GM19239 (cell line): ENCODE results near the gene HMGB2.
A peak's percentile ranks its signal among the peaks of the same experiment; 100 is the strongest.

ENCODE experiments used
- DNase-seq: peaks from one replicate; pipeline ENCODE4 v3.0.0; 2011; ENCODE audit warnings: low spot score; ENCODE audit not compliant: insufficient read length
- FAIRE-seq: peaks from 2 replicates; lab custom pipeline; 2011; peaks lifted over from hg19 to GRCh38; lab: Jason Lieb, UNC

The HMGB2 gene

GRCh38 chr4:173334085-173334890 lies at the start of gene HMGB2:
TSS of gene HMGB2 (minus strand) at chr4:173334358. CDS start at chr4:173333649, 709 bp downstream.
- FAIRE-seq: peak; percentile 100

DNA sequence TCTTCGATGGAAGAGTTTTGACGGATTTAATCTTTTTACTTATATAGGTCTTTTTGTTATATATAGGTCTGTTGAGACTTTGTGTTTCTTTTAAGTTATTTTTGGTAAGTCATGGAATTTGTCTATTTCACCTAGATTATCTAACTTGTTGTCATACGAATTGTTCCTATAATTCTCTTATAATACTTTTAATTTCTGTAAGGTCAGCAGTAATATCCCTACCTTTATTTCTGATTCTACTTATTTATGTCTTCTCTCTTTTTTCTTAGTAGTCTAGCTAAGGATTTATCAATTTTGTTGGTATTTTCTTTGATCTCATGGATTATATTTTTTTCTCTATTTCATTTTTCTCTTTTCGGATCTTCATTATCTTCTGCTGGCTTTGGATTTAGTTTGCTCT lies 48.2 kb upstream of the HMGB2 start:
- DNase-seq (no peak), FAIRE-seq (no peak)

More at GRCh38 chr4:173334085-173334890, at the start of gene HMGB2:
- DNase-seq: peak; percentile 86

DNA sequence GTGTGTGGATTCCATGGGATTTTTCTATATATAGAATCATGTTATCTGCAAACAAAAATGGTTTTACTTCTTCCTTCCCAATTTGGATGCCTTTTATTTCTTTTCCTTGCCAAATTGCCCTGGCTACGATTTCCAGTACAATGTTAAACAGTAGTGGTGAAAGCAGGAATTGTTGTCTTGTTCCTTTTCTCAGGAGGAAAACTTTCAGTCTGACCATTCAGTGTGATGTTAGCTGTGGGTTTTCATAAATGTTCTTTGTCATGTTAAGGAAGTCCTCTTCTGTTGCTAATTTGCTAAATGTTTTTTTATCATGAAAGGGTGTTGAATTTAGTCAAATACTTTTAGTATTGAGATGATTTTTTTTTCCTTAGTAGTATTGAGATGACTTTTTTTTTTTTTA lies 47.5 kb upstream of the HMGB2 start:
- DNase-seq (no peak), FAIRE-seq (peak; percentile 39)

GRCh38 chr4:173380987-173381386 lies 46.8 kb upstream of the HMGB2 start:
- DNase-seq (no peak), FAIRE-seq (no peak)

GRCh38 chr4:173379929-173380328 lies 45.8 kb upstream of the HMGB2 start:
- FAIRE-seq (no peak), DNase-seq (no peak)

- no peak for DNase-seq
- FAIRE-seq: no peak
Measured at GRCh38 chr4:173374588-173374987, 40.4 kb upstream of the HMGB2 start.

- DNase-seq (peak; percentile 14), FAIRE-seq (peak; percentile 63)
Measured at GRCh38 chr4:173371292-173372192, 37.4 kb upstream of the HMGB2 start.

GRCh38 chr4:173370477-173371291 lies 36.5 kb upstream of the HMGB2 start, which contains the start of gene SAP30:
TSS of gene SAP30 (plus strand) at chr4:173370954. CDS start at chr4:173371183, 229 bp downstream.
- DNase-seq (peak; percentile 71), FAIRE-seq (peak; percentile 98)

GRCh38 chr4:173370130-173370476 lies 35.9 kb upstream of the HMGB2 start:
- DNase-seq: peak; percentile 1

DNA sequence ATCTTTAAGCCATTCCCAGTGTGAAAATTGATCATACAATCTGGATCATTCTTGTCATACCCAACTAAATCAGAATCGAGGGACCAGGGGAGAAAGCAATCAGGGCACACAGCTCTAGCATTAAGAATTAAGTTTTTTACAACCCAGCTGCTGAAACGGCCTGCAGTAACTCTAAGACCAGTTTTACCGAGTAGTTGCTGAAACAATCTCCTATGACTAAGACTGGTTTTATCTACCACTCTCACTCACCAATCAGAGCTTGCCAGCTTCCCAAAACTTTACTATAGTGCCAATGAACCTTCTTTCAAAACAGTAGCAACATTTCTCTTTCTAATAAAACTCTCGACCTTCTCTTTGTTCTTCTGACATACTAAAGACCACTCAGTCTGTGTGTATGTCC lies 33.8 kb upstream of the HMGB2 start:
- DNase-seq: no peak
- peak; percentile 85 for FAIRE-seq

More at GRCh38 chr4:173370130-173370476, 35.9 kb upstream of the HMGB2 start:
- no peak for FAIRE-seq

DNA sequence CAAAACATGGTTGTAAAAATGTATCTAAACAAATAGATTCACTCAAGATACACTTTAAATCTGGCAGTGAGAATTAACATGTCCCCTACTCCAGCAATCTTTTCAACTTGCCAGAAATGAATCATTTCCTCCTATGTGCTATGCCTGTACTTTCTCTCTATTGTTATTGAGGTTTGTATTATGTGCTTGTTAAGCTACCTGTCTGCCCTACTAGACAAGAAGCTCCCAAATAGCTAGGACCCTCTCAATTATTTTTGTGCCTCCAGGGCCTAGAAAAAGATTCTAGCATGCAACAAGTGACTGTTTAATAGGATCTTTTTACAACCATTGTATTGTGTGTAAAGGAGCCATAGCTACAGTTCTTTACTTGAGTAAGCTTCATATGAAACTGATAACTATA lies 33.1 kb upstream of the HMGB2 start:
- no peak for DNase-seq
- peak; percentile 78 for FAIRE-seq

DNA sequence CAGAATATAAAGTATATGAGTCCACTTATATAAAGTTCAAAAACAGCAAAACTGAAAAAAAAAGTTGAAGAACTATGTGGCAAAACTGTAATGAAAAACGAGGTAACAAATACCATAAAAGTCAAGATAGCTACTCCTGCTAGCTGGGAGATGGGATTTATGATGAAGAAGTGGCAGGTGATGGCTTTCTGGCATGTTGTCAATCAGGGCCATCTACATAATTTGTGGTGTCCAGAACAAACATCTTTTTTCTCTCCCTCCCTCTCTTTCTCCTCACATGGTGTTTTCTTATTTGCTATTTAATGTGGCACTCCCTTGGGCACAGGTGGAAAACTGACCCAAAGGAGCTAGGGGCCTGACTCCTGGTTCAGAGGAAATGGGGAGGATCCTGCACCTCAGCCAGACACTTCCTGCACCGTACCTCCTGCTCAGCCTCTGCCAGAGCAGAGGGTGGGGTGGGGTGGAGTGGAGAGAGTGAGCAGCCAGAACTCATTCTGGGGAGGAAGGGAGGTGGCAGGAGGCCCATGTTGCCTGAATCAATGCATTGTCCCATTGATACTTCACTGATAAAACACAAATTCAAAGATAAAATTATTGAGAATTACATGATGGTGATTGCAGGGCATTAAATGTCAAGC lies 31.3 kb upstream of the HMGB2 start:
- DNase-seq: no peak
- FAIRE-seq: peak; percentile 82

- FAIRE-seq: no peak
Measured at GRCh38 chr4:173362666-173363065, 28.5 kb upstream of the HMGB2 start.

DNA sequence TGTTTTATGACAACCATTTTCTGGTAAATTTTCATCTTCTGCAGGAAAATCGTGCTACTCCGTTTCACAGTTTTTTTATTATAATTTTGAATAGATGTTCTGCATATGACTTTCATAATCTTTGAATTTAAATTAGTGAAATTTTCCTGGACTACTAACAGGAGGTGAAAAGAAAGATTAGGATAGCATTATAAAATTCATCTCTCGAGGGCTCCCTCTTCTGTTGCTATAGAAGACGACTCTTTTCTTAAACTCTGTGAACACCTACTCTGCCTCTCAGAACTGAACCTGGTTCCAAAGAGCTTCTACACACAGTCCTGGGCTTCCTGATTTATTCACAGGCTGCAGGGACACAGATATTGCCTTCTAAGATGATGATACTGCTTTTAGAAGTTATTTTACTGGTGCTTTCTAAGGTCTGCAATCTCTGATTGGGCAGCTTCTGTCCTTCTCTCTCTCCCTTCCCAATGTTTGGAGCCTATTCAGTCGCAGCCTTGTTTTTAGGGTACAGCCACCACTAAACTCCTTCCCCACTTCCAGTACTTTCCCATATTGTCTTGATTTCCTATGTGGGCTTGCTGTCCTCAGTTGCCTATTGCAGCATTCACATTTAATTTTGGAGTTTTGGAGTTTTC lies 26.5 kb upstream of the HMGB2 start:
- peak; percentile 61 for FAIRE-seq
- DNase-seq: no peak

More at GRCh38 chr4:173362666-173363065, 28.5 kb upstream of the HMGB2 start:
- no peak for DNase-seq

- FAIRE-seq: no peak
- DNase-seq: no peak
Measured at GRCh38 chr4:173357939-173358338, 23.8 kb upstream of the HMGB2 start.

DNA sequence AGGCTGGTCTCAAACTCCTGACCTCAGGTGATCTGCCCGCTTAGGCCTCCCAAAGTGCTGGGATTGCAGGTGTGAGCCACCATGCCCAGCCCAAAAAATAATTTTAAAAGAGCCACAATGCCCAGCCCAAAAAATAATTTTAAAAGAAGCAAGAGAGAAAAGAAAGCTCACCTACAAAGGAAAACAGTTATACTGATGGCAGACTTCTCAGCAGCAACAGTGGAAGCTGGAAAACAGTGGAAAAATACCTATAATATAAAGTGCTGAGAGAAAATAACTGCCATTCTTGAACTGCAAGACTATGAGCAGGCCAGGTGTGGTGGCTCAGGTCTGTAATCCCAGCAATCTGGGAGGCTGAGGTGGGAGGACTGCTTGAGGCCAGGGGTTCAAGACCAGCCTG lies 13.3 kb upstream of the HMGB2 start:
- FAIRE-seq (no peak), DNase-seq (no peak)

GRCh38 chr4:173346074-173346473 lies 11.9 kb upstream of the HMGB2 start:
- no peak for DNase-seq
- FAIRE-seq: no peak

GRCh38 chr4:173345648-173346047 lies 11.5 kb upstream of the HMGB2 start:
- FAIRE-seq (no peak), DNase-seq (no peak)

- DNase-seq (no peak), FAIRE-seq (no peak)
Measured at GRCh38 chr4:173343832-173344397, 9.8 kb upstream of the HMGB2 start.
